Colon (tissue), 2 donors: ENCODE data around the gene SOD1.
"Not testable (repeated sequence)": the region's sequence is repeated elsewhere in the genome, so short reads cannot be mapped to it uniquely, and the experiment has no call there.

Experiments used
- FAIRE-seq: peaks from 2 replicates; lab custom pipeline; 2012; peaks lifted over from hg19 to GRCh38; lab: Jason Lieb, UNC
- donor health status: control.
- donor health status: control.

SOD1 gene

GRCh38 chr21:31659536-31660258 is at the start of gene SOD1:
Gene SOD1, plus strand, starts transcription at chr21:31659693. Its CDS starts 77 bp downstream, at chr21:31659770.
- FAIRE-seq, result no peak

GRCh38 chr21:31611445-31611844 is 48.0 kb upstream of the SOD1 start:
- FAIRE-seq, result no peak

- FAIRE-seq, result no peak
Observed at GRCh38 chr21:31612894-31613785, 46.4 kb upstream of the SOD1 start.

GRCh38 chr21:31614705-31615104 is 44.8 kb upstream of the SOD1 start:
- FAIRE-seq, result no peak

- no peak for FAIRE-seq
Observed at GRCh38 chr21:31616216-31616615, 43.3 kb upstream of the SOD1 start.

- no peak for FAIRE-seq
Observed at GRCh38 chr21:31618696-31619430, 40.6 kb upstream of the SOD1 start.

GRCh38 chr21:31622397-31622796 is 37.1 kb upstream of the SOD1 start:
- FAIRE-seq, result no peak

- FAIRE-seq, result no peak
Observed at GRCh38 chr21:31623664-31624063, 35.8 kb upstream of the SOD1 start.

GRCh38 chr21:31624181-31624580 is 35.3 kb upstream of the SOD1 start:
- no peak for FAIRE-seq

- FAIRE-seq, result no peak
Observed at GRCh38 chr21:31624961-31625491, 34.5 kb upstream of the SOD1 start.

GRCh38 chr21:31629972-31630711 is 29.4 kb upstream of the SOD1 start:
- no peak for FAIRE-seq

- FAIRE-seq, result not testable (repeated sequence)
Observed at GRCh38 chr21:31631881-31632280, 27.6 kb upstream of the SOD1 start.

GRCh38 chr21:31634993-31635392 is 24.5 kb upstream of the SOD1 start:
- FAIRE-seq, result no peak

GRCh38 chr21:31636874-31637273 is 22.6 kb upstream of the SOD1 start:
- FAIRE-seq, result no peak

GRCh38 chr21:31641416-31641922 is 18.0 kb upstream of the SOD1 start:
- FAIRE-seq, result no peak

GRCh38 chr21:31644643-31645042 is 14.8 kb upstream of the SOD1 start:
- no peak for FAIRE-seq

- no peak for FAIRE-seq
Observed at GRCh38 chr21:31647650-31648049, 11.8 kb upstream of the SOD1 start.

- FAIRE-seq, result no peak
Observed at GRCh38 chr21:31650930-31651329, 8.6 kb upstream of the SOD1 start.

- not testable (repeated sequence) for FAIRE-seq
Observed at GRCh38 chr21:31651491-31651890, 8.0 kb upstream of the SOD1 start.

- no peak for FAIRE-seq
Observed at GRCh38 chr21:31654340-31654739, 5.2 kb upstream of the SOD1 start.

GRCh38 chr21:31654821-31655580 is 4.5 kb upstream of the SOD1 start:
- FAIRE-seq, result not testable (repeated sequence)
